SK-N-SH (cell line): ENCODE data around the gene SNRK. TPM values are rescaled to one million over a fixed set of nuclear protein-coding genes. Genes with fewer than 3 reads are reported as not detected.

Experiments used
- CTCF ChIA-PET: fragments of 300-600, 350-600 bp; formaldehyde crosslinking; extraction: SDS; loops from one replicate; lab custom pipeline; 2021; lab: Yijun Ruan, JAX
- POLR2A ChIA-PET: fragments of 350-600 bp; sonication (Branson Sonifier 250); formaldehyde crosslinking; extraction: SDS; loops from one replicate; lab custom pipeline; 2020; ENCODE audit warnings: antibody characterized with exemption, inconsistent platforms; lab: Yijun Ruan, JAX
- DNase-seq: peaks from one replicate; pipeline ENCODE4 v3.0.0; 2012
- H2AFZ ChIP-seq: fragments of 200-600 bp; sonication (generic); 2 replicates; pipeline ENCODE4 v1.8.1; 2016; ENCODE audit warnings: antibody characterized with exemption, mild to moderate bottlenecking, low read depth
- H3F3A ChIP-seq: fragments of 200-600 bp; sonication (generic); replicated peaks from 2 replicates; pipeline ENCODE3; 2016; ENCODE audit warnings: antibody characterized with exemption, mild to moderate bottlenecking; ENCODE audit not compliant: insufficient read depth
- H3K27ac ChIP-seq, 2 experiments: fragments of 200-500 bp in 1 of 2; fragments of 200-600 bp in 1 of 2; sonication (Bioruptor generic) in 1 of 2; sonication (generic), shearing (Covaris generic) in 1 of 2; 2 replicates each; pipeline versions ENCODE4 v1.5.1 to v1.6.1; 2014 to 2016; ENCODE audit warnings: low read depth in 2 of 2, inconsistent platforms in 1 of 2, low read length in 1 of 2, mild to moderate bottlenecking in 1 of 2, mixed read lengths in 1 of 2
- H3K27me3 ChIP-seq: fragments of 200-600 bp; sonication (generic), shearing (Covaris generic); 2 replicates; pipeline ENCODE4 v1.6.1; 2016; ENCODE audit warnings: mixed run types; ENCODE audit not compliant: insufficient read depth
- H3K36me3 ChIP-seq, 2 experiments: fragments of 200-500 bp in 1 of 2; fragments of 200-600 bp in 1 of 2; sonication (Bioruptor generic) in 1 of 2; sonication (generic) in 1 of 2; replicated peaks in 1 of 2; 2 replicates each; pipeline versions ENCODE3 to v1.5.1; 2014 to 2016; ENCODE audit warnings: low read length in 1 of 2, mild to moderate bottlenecking in 1 of 2; ENCODE audit not compliant: insufficient read depth in 2 of 2, control insufficient read depth in 1 of 2
- H3K4me1 ChIP-seq, 2 experiments: fragments of 200-500 bp in 1 of 2; fragments of 200-600 bp in 1 of 2; sonication (Bioruptor generic) in 1 of 2; sonication (generic), shearing (Covaris generic) in 1 of 2; 2 replicates each; pipeline versions ENCODE4 v1.5.1 to v1.6.1; 2014 to 2016; ENCODE audit warnings: low read depth in 1 of 2, low read length in 1 of 2, mixed run types in 1 of 2; ENCODE audit not compliant: insufficient read depth in 2 of 2, control insufficient read depth in 1 of 2
- H3K4me2 ChIP-seq: fragments of 200-600 bp; sonication (generic), shearing (Covaris generic); 2 replicates; pipeline ENCODE4 v1.6.1; 2017; ENCODE audit warnings: mixed run types
- H3K4me3 ChIP-seq, 2 experiments: fragments of 200-500 bp in 1 of 2; fragments of 200-600 bp in 1 of 2; sonication (Bioruptor generic) in 1 of 2; sonication (generic), shearing (Covaris generic) in 1 of 2; 2 replicates each; pipeline versions ENCODE4 v1.5.1 to v1.8.1; 2014 to 2016; ENCODE audit warnings: low read depth in 2 of 2, inconsistent platforms in 1 of 2, low read length in 1 of 2, mild to moderate bottlenecking in 1 of 2, mixed read lengths in 1 of 2, moderate library complexity in 1 of 2
- H3K79me2 ChIP-seq: fragments of 200-600 bp; sonication (generic); 2 replicates; pipeline ENCODE4 v1.8.1; 2017; ENCODE audit warnings: mild to moderate bottlenecking; ENCODE audit not compliant: insufficient read depth
- H3K9ac ChIP-seq: fragments of 200-600 bp; sonication (generic); 2 replicates; pipeline ENCODE4 v1.6.1; 2017; ENCODE audit warnings: mixed run types
- H3K9me2 ChIP-seq: fragments of 200-600 bp; sonication (generic); 2 replicates; pipeline ENCODE4 v1.6.1; 2017; ENCODE audit warnings: mixed run types
- H3K9me3 ChIP-seq: fragments of 200-600 bp; sonication (generic); 2 replicates; pipeline ENCODE4 v1.6.1; 2017; ENCODE audit warnings: mixed run types, mild to moderate bottlenecking, moderate library complexity
- H4K20me1 ChIP-seq: fragments of 200-600 bp; sonication (generic); 2 replicates; pipeline ENCODE4 v1.6.1; 2017; ENCODE audit warnings: mild to moderate bottlenecking, mixed run types; ENCODE audit not compliant: insufficient read depth
- CTCF ChIP-seq: fragments of 200-600 bp; sonication (generic); IDR thresholded peaks from 2 replicates; pipeline ENCODE4 v1.6.1; 2017; ENCODE audit warnings: antibody characterized with exemption, mild to moderate bottlenecking, moderate library complexity
- ELF1 ChIP-seq: IDR thresholded peaks from 2 replicates; pipeline ENCODE4 v1.4.0; 2012
- EP300 ChIP-seq, 2 experiments: IDR thresholded peaks; 2 replicates each; pipeline versions ENCODE4 v1.4.0 to v1.6.1; 2012; ENCODE audit warnings: borderline replicate concordance in 1 of 2, low read depth in 1 of 2, low read length in 1 of 2
- EZH2phosphoT487 ChIP-seq: fragments of 200-600 bp; sonication (generic); IDR thresholded peaks from 2 replicates; pipeline ENCODE4 v1.6.1; 2017; ENCODE audit warnings: low read depth, mixed run types, mild to moderate bottlenecking, antibody characterized with exemption, moderate library complexity, borderline replicate concordance
- FOXM1 ChIP-seq: IDR thresholded peaks from 2 replicates; pipeline ENCODE4 v1.4.0; 2012; ENCODE audit warnings: low read depth, mild to moderate bottlenecking
- GATA2 ChIP-seq: sonication (generic); formaldehyde crosslinking; IDR thresholded peaks from 2 replicates; pipeline ENCODE4 v1.5.0; 2020; ENCODE audit warnings: mild to moderate bottlenecking, missing genetic modification reagents
- JUND ChIP-seq: IDR thresholded peaks from 2 replicates; pipeline ENCODE4 v1.4.0; 2012
- MAX ChIP-seq: IDR thresholded peaks from 2 replicates; pipeline ENCODE4 v1.4.0; 2012; ENCODE audit warnings: low read depth
- MXI1 ChIP-seq: IDR thresholded peaks from 2 replicates; pipeline ENCODE4 v1.6.1; 2012; ENCODE audit warnings: mild to moderate bottlenecking, low read depth, low read length, improper control_type of control experiment
- NRF1 ChIP-seq: IDR thresholded peaks from 2 replicates; pipeline ENCODE4 v1.6.1; 2012; ENCODE audit warnings: low read depth, mild to moderate bottlenecking, low read length
- POLR2AphosphoS5 ChIP-seq: IDR thresholded peaks from 2 replicates; pipeline ENCODE4 v1.6.1; 2012; ENCODE audit warnings: low read depth, low read length
- RFX5 ChIP-seq: IDR thresholded peaks from 2 replicates; pipeline ENCODE4 v1.6.1; 2012; ENCODE audit warnings: mild to moderate bottlenecking, improper control_type of control experiment, low read length
- RXRA ChIP-seq: IDR thresholded peaks from 2 replicates; pipeline ENCODE4 v1.4.0; 2012; ENCODE audit warnings: low read depth, mild to moderate bottlenecking, borderline replicate concordance
- SIN3A ChIP-seq: IDR thresholded peaks from 2 replicates; pipeline ENCODE4 v1.6.1; 2012; ENCODE audit warnings: low read depth, mild to moderate bottlenecking, low read length, moderate library complexity, borderline replicate concordance
- SMC3 ChIP-seq: IDR thresholded peaks from 2 replicates; pipeline ENCODE4 v1.6.1; 2012; ENCODE audit warnings: low read depth, low read length, improper control_type of control experiment
- TAF1 ChIP-seq: IDR thresholded peaks from 2 replicates; pipeline ENCODE4 v1.6.1; 2012; ENCODE audit warnings: low read depth, mild to moderate bottlenecking, low read length, moderate library complexity, borderline replicate concordance
- TCF12 ChIP-seq: IDR thresholded peaks from 2 replicates; pipeline ENCODE4 v1.4.0; 2012
- USF2 ChIP-seq: fragments of 150-350 bp; IDR thresholded peaks from 2 replicates; pipeline ENCODE4 v1.6.1; 2017; ENCODE audit warnings: antibody characterized with exemption, low read length, low read depth, borderline replicate concordance
- WGBS: methylation state at CpG from one replicate; pipeline ENCODE4 v1.1.6; 2017; ENCODE audit warnings: low lambda C conversion rate; 5-methylcytosine and 5-hydroxymethylcytosine counted together
- polyA plus RNA-seq, 3 experiments: library from polyadenylated mRNA; depleted of rRNA; stranded (reverse); fragments of >200 nt; gene quantifications; 2 replicates each; pipeline ENCODE4 v1.2.3, GENCODE V29; 2012

SNRK gene
- polyA plus RNA-seq, 1 of the 3 experiments (the other 2 are of a cell fraction): 3.6 TPM

- Histone ChIP-seq H2AFZ (no peak overlapping the region), H3F3A (no peaks in the 10 kb centered on the region), H3K36me3 (no peaks in the 10 kb centered on the region), H3K9ac (no peak overlapping the region), H3K4me2 (no peak overlapping the region), H3K4me1 (no peaks in the 10 kb centered on the region; a peak in 2 of 4 replicates), H3K79me2 (peaks cover 82% of the 10 kb centered on the region), H3K9me3 (no peaks in the 10 kb centered on the region), H3K27ac (no peak overlapping the region), H3K9me2 (no peaks in the 10 kb centered on the region), H4K20me1 (peaks cover 32% of the 10 kb centered on the region), H3K4me3 (no peak overlapping the region), H3K27me3 (no peaks in the 10 kb centered on the region)
- DNase-seq: no peak
- ChIA-PET POLR2A (no interaction called here), CTCF (interaction anchor here (1.4 kb wide), 1 partner anchor 10 kb away, joined by 3 read pairs; the partner anchor contains the start of gene SNRK)
- 58% methylated on average over 1 of the region's 1 CpG for WGBS
- no peak for TF ChIP-seq MAX
- TF ChIP-seq TAF1: no peak
- no peak for TF ChIP-seq USF2
- no peak for TF ChIP-seq FOXM1
- TF ChIP-seq GATA2: no peak
- TF ChIP-seq SIN3A: no peak
- no peak for TF ChIP-seq ELF1
- TF ChIP-seq POLR2AphosphoS5: no peak
- TF ChIP-seq JUND: no peak
- no peak for TF ChIP-seq SMC3
- no peak for TF ChIP-seq RFX5
- TF ChIP-seq NRF1: no peak
- no peak for TF ChIP-seq EP300 (IDR thresholded peaks at IDR 0.05; ENCODE audit: borderline replicate concordance in 1 of 2, low read depth in 1 of 2, low read length in 1 of 2)
- no peak for TF ChIP-seq EZH2phosphoT487
These were observed 10.2 kb downstream of the SNRK start for GRCh38 chr3:43296565-43296964.

- no peak for DNase-seq
- WGBS: 98% methylated on average over 2 of the region's 2 CpGs
- Histone ChIP-seq H2AFZ (no peak overlapping the region), H3K4me3 (no peak overlapping the region), H3K9ac (no peak overlapping the region), H3K79me2 (peaks cover 73% of the 10 kb centered on the region), H3K27me3 (no peaks in the 10 kb centered on the region), H3K9me2 (no peaks in the 10 kb centered on the region), H3F3A (no peaks in the 10 kb centered on the region), H4K20me1 (peaks cover 17% of the 10 kb centered on the region), H3K36me3 (peaks cover 0 to 3% of the 10 kb centered on the region in 2 experiments), H3K9me3 (no peaks in the 10 kb centered on the region), H3K4me2 (no peak overlapping the region), H3K4me1 (no peaks in the 10 kb centered on the region; a peak in 2 of 4 replicates), H3K27ac (no peak overlapping the region)
- ChIA-PET CTCF (interaction anchor here (0.8 kb wide), 1 partner anchor 204 kb away, joined by 5 read pairs; no protein-coding TSS in a partner anchor), POLR2A (no interaction called here)
- TF ChIP-seq NRF1 (no peak), EZH2phosphoT487 (no peak), MXI1 (no peak), FOXM1 (no peak), ELF1 (no peak), CTCF (no peak), TCF12 (no peak), TAF1 (no peak), RXRA (no peak)
These were observed 12.0 kb downstream of the SNRK start for GRCh38 chr3:43298292-43298691.
